ENCODE results near the gene CYP2W1. TPM values are rescaled to one million over a fixed set of nuclear protein-coding genes. Genes with fewer than 3 reads are reported as not detected.

CYP2W1 gene
- total RNA-seq, 4 donors from 2014 or later, result 0.41 to 0.95 TPM; not detected in 2

DNA sequence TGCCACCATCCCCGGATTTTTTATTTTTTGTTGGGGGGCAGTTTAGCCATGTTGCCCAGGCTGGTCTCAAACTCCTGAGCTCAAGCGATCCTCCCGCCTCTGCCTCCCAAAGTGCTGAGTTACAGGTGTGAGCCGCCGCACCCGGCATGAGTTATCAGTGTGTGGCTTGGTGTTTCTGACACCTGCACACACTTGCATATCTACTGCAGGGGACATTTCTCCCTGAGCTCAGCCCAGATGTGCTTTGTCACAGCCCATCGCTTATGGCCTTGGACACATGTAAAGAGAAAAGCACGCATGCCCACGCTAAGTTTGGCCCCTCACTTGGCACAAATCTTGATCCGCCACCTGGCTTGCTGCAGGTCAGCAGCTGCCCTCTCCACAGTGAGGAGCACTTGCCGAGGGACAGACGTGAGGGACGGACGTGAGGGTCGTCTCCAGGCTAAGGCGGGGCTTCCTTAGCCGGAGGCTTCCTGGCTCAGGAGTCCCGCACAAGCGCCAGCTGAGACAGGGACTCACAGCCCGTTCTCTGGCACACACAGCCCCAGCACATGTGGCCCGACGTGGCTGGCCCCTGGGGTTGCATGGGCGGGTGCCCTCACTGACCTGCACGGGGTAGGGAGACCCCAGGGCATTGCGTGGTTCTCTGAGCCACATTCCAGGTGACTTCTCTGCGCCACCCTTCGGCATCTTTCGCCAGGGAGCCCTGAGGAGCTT, 11.8 kb downstream of the CYP2W1 start:
- no peak for DNase-seq
- no peak overlapping the region for H3K27ac ChIP-seq
- in situ Hi-C loops (cut with MboI; ENCODE audit: low pct_ligation_motif_present in 1 of 4, low pct_unique_long_range_greater_than_20kb in 1 of 4, low sequenced_read_pairs in 3 of 4), result loop anchor here (5.0 to 25.0 kb wide), 5 partner anchors 68 to 170 kb away; partner anchors contain the start of gene ZFAND2A (in 3 of the 4)
- H3K4me1 ChIP-seq, result peaks cover 0 to 22% (median 7%) of the 10 kb centered on the region in 4 donors
- intact Hi-C loops (cut with DNase I; ENCODE audit: low total_unique reads), result loop anchor here (10.0 kb wide), 1 partner anchor 170 kb away; the partner anchor contains the start of gene ZFAND2A
- no peaks in the 10 kb centered on the region for H3K27me3 ChIP-seq
- TF ChIP-seq POLR2AphosphoS5 (IDR thresholded peaks at IDR 0.05), result no peak
- TF ChIP-seq, protein P1, sequence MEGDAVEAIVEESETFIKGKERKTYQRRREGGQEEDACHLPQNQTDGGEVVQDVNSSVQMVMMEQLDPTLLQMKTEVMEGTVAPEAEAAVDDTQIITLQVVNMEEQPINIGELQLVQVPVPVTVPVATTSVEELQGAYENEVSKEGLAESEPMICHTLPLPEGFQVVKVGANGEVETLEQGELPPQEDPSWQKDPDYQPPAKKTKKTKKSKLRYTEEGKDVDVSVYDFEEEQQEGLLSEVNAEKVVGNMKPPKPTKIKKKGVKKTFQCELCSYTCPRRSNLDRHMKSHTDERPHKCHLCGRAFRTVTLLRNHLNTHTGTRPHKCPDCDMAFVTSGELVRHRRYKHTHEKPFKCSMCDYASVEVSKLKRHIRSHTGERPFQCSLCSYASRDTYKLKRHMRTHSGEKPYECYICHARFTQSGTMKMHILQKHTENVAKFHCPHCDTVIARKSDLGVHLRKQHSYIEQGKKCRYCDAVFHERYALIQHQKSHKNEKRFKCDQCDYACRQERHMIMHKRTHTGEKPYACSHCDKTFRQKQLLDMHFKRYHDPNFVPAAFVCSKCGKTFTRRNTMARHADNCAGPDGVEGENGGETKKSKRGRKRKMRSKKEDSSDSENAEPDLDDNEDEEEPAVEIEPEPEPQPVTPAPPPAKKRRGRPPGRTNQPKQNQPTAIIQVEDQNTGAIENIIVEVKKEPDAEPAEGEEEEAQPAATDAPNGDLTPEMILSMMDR (IDR thresholded peaks at IDR 0.05), result no peak
- no peak for TF ChIP-seq POLR2A (IDR thresholded peaks at IDR 0.05)
- TF ChIP-seq EP300 (IDR thresholded peaks at IDR 0.05; ENCODE audit: low read depth), result no peak
- H3K36me3 ChIP-seq, result no peaks in the 10 kb centered on the region
- H3K4me3 ChIP-seq, result no peak overlapping the region
- H3K9me3 ChIP-seq, result no peaks in the 10 kb centered on the region
- WGBS, 2 donors (ENCODE audit: low coverage in 1 of 2), result 72 to 85% methylated on average over 3 to 28 of the region's 28 CpGs

DNA sequence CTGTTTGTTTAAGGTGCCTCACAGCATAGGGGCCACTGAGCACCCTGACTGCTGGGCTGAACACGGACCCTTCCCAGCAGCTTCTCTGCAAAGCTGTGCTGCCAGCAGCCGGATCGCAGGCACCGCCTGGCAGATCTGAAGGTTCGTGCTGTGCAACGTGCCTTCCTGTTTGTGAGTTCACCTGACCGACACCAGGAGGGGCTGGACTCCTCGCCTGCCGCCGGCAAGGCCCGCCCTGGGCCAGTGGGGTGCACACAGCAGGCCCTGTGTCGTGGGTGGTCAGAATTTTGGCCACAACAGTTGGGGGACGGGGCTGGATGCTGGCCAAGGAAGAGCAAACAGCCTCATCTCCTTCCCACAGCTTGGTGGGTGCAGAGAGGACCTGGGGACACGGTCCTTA, 12.6 kb downstream of the CYP2W1 start:
- 88% methylated on average over 13 of the region's 14 CpGs; no CpG with 5 or more reads in 1 of the 2 donors for whole genome bisulfite sequencing, 2 donors (ENCODE audit: low coverage in 1 of 2)
- no peak overlapping the region for H3K4me3 ChIP-seq
- no peaks in the 10 kb centered on the region for H3K27me3 ChIP-seq
- in situ Hi-C loops (cut with MboI; ENCODE audit: low pct_ligation_motif_present in 1 of 4, low pct_unique_long_range_greater_than_20kb in 1 of 4, low sequenced_read_pairs in 3 of 4), result loop anchor here (10.0 to 25.0 kb wide), 4 partner anchors 69 to 169 kb away; partner anchors contain the start of gene ZFAND2A (in 3 of the 4)
- H3K9me3 ChIP-seq, result no peaks in the 10 kb centered on the region
- intact Hi-C loops (cut with DNase I; ENCODE audit: low total_unique reads), result loop anchor here (10.0 kb wide), 1 partner anchor 169 kb away; the partner anchor contains the start of gene ZFAND2A
- no peak for DNase-seq
- H3K4me1 ChIP-seq, result peaks cover 0 to 22% (median 7%) of the 10 kb centered on the region in 4 donors
- no peak overlapping the region for H3K27ac ChIP-seq
- H3K36me3 ChIP-seq, result no peaks in the 10 kb centered on the region
- TF ChIP-seq, protein P1 (IDR thresholded peaks at IDR 0.05), result no peak
- TF ChIP-seq EP300 (IDR thresholded peaks at IDR 0.05; ENCODE audit: low read depth) (no peak), POLR2AphosphoS5 (IDR thresholded peaks at IDR 0.05) (no peak), POLR2A (IDR thresholded peaks at IDR 0.05) (no peak)

DNA sequence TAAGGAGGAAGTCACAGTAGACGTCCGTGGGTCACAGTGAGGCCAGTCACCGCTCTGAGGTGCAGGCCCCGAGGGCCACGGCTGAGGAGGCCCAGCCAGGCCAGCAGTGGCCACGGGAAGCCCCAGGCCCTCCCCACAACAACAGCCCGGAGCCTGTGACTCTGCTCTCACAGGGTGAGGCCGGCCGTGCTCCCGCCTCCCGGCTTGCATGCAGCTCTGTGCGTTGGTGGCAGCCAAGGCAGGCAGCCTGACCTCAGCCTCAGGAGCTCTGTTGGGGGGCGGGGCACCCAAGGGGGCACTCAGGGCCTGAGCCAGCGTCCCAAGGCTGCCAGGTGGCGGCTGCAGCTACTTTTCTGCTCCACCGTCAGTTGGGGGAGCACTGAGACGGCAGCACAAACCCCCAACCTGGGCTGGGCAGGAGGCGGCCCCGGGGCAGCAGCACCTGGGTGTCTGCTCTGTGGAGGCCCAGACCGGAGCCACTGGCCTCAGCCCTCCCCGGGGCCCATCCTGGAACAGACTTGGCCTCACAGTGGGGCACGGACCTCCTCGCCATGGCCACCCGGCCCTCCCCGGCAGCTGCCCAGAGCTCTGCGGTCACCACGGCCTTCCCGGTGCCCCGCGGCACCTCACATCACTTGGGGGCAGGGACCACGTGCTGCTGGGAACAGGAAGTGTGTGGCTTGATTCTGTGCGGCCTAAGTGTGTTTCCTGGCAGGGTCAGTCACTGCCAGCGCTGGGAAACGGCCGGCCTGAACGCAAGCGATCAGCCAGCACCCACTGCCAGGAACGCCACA, 13.3 kb downstream of the CYP2W1 start:
- 70 to 90% methylated on average over 4 to 32 of the region's 38 CpGs for WGBS, 2 donors (ENCODE audit: low coverage in 1 of 2)
- in situ Hi-C loops (cut with MboI; ENCODE audit: low pct_ligation_motif_present in 1 of 4, low pct_unique_long_range_greater_than_20kb in 1 of 4, low sequenced_read_pairs in 3 of 4), result loop anchor here (10.0 to 25.0 kb wide), 4 partner anchors 69 to 169 kb away; partner anchors contain the start of gene ZFAND2A (in 3 of the 4)

More for the DNA sequence above, 13.3 kb downstream of the CYP2W1 start:
- Histone ChIP-seq H3K4me1 (peaks cover 0 to 22% (median 7%) of the 10 kb centered on the region in 4 donors), H3K27me3 (no peaks in the 10 kb centered on the region), H3K36me3 (no peaks in the 10 kb centered on the region), H3K9me3 (no peaks in the 10 kb centered on the region), H3K4me3 (no peak overlapping the region), H3K27ac (no peak overlapping the region)
- DNase-seq, result no peak
- no peak for TF ChIP-seq POLR2A (IDR thresholded peaks at IDR 0.05)
- no peak for TF ChIP-seq EP300 (IDR thresholded peaks at IDR 0.05; ENCODE audit: low read depth)
- TF ChIP-seq, protein P1 (IDR thresholded peaks at IDR 0.05), result no peak
- no peak for TF ChIP-seq POLR2AphosphoS5 (IDR thresholded peaks at IDR 0.05)
- intact Hi-C loops (cut with DNase I; ENCODE audit: low total_unique reads), result loop anchor here (10.0 kb wide), 1 partner anchor 169 kb away; the partner anchor contains the start of gene ZFAND2A

All from transverse colon (tissue), 4 donors.